ENCODE results near the gene PTN.
"Not testable (repeated sequence)": the region's sequence is repeated elsewhere in the genome, so short reads cannot be mapped to it uniquely, and the experiment has no call there.

The PTN gene

DNA sequence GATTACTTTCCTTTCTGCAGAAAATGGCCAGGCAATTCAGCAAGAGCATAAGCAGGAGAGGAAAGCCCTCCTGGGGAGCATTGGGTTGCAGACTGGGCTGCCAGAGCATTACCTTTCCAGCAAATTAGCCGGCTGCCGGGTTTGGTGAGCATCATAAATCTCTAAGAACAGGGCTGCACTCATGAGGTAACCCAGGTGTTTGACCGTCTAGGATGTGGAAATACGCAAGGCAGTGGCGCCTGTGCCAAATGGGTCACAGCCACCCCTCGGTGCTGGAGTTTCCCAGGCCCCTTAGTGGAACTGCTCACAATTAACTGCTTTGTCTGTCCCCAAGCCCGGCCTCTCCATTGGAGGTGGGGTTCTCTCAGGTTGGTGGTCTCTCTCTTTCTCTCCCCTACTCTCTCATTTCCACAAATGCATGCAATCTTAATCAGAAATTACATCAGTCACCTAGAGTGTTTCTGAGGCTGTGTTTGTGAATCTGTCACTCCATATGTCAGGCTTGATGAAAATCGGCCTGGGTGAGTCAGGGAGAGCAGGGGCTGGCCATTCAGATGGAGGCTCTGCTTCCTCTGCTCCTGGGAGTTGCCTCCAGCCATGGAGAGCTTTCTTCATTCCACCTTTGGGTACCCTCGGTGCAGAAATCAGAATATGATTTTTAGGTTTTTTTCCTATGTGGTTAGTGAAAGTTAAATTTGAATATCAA lies 26.7 kb downstream of the PTN start:
- no peak for DNase-seq

DNA sequence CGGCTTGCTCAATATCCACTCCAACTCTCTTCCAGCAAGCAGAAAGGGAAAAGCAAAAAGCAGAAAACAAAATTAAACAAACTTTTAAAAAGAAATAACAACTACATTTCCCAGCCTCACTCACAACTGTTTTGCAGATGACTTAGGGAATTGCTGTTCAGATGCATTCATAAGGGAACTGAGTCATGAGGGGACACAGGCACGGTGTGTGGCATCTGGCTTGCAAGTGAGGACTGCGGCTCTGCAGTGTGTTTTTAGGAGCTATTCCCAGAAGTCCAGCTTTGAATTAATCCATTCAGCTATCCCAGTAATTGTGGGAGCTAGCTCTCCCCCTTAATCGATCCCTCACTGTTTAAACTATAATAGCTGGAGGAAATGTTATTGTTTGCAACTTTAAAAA lies 30.3 kb downstream of the PTN start:
- no peak for DNase-seq

DNA sequence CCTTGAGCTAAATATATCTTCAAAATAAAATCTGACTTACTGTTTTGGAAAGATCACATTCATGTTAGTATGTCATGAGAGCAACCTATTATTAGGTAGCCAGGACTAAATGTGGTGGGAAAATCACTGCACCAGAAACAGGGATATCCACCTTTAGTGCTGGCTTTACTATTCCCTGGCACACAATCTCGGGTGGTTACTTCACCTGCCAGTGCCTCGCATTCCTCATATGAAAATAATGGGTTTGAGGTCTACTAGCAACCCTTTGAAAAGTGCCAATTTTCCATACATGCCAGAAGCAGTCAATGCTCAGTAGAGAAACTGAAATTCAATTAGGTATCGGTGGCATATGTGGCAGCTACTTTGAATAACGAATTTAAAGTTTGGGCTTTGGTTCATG lies 36.8 kb downstream of the PTN start:
- no peak for DNase-seq

DNA sequence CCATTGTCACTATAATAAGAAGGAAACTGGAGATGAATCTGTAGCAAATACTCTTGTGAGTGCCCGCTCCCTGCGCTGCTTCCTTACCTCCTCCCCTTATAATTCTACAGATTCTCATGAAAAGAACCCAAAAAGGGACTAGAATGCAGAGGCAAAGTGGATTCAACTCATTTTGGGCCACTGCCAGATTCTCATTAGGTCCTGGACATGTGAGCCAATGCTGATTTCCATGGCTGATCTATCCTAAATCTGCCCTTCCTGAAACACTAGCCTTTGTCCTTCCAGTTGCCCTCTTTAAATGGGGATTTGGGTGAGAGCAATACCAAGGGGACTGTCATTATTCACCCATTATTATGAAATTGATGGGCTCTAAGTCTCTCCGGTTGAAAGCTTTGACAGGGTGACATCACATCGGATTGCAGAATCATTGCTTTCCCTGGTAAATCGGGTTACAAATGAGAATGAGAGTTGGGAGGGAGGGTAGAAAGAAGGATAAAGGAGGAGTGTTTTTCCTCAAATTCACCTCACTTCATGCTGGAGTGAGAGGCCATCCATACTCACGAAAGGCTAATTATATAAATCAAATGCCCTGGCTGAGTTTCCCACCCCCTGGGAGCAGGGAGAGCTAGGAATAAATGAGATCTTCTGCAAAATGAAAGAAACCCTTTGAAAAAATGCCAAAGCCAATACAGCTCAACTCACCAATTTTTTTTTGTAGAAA lies 37.5 kb downstream of the PTN start:
- DNase-seq: no peak

DNA sequence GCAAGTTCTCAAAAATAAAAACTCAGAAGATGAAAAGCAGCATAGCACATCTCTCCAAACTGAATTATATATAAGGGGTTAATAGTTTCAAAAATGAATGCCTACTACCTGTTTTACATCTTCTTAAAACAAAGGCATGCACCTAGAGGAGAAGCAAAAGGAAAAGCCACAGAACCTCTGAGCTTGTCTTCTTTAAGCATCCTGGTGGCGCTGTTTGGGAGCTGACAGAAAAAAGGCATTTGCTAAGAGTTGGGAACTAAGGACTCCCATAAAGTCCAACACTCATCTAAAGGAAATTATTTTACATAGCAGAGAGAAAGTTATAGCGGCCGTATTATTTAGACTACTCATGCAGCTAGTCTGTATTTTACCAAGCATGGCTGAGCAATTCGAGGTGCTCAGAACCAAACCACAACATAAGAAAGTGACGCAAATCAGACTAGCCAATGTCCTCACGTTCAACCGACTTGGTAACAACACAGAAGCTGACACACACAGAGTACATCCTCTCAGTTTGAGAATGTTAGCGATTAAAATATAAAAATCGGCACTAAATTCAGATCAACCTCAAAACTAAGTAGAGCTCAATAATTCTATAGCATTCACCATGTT lies 38.8 kb downstream of the PTN start:
- no peak for DNase-seq

DNA sequence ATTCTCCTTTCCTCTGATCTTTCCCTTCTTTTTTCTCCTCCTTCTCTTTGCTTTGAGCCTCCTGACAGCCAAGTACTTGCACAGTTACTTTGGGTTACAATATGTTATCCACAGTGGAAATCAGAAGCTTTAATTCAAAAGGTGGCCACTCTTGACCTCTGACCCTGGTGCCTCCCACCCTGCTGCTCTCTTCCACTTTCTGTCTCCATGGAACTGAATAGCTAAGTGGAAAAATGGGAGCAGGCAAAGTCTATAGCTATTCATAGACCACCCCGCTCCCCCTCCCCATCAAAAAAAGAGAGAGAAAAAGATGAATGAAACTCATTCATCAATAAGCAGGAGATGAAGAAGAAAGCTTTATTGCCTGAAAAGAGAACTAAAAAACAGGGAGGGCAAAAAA lies 39.4 kb downstream of the PTN start:
- DNase-seq: no peak

DNA sequence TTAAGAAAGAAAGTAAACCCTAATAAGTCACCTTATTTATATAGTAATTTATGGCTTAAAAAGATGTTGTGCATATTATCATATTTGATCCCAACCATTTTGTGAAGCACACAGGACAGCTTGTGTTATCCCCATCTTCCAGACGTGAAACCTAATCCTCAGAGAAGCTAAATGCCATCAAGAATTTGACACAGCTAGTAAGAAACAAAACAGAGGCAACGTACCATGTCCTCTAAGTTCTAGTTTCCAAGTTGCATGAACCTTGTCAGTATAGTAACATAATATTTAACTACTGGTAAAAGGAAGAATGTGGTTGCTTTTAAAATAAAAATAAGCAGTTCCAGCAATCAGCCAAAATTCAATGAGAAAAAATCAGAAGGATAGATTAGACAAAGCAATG lies 41.5 kb downstream of the PTN start:
- no peak for DNase-seq

DNA sequence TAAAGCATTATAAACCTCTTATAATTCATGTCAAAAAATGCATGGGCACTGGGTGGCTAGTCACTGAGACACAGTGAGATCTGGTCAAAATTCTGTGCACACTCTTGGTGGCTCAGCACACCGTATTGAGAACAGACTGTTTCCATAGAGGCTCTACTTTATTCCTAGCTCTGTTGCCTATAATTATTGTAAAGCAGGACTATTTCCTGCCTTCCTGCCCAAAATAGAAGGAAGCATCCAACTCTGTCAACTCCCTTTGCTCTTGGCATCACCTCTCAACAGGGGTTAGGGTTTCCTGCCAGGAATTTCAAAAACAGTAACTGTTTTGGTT lies 45.1 kb downstream of the PTN start:
- DNase-seq: no peak

DNA sequence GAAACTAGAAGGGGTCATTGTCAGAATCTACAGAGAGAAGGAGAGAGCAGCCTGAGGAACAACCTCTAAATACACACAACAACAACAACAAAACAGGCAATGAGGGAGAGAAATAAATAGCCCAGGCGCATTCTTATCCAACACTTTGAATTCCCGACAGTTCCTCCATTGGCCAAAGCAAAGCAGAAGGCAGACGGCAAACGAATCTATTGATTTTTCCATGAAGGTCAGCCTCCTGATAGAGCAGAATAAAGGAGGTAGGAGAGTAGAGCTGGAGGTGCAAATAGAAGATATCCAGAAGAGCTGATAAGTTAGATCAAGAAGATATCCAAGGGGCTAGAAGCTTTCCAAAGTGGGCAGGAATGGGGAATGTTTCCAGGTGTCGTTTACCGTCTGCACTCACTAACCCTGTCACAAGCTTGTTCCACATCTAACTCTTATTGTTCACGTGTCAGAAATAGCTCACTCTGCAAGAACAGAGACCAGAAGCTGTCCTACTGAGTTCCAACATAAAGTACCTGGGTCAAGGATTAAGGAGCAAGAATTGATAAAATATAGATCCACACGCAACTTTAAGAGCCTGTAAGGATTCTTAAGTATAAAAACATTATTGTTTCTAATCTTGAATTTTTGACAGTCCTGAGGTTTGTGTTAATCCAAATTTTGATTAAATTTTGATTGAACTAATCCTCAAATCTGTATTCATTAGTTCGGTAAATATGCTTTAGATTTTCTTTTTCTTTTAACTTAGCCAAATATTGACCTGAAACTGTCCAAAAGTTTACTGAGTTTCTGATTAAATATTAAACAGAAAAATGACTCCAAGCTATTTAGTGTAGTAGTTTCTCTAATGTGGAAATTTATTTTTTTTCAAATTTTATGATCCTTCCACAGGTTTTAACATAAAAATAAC lies 45.7 kb downstream of the PTN start:
- no peak for DNase-seq

DNA sequence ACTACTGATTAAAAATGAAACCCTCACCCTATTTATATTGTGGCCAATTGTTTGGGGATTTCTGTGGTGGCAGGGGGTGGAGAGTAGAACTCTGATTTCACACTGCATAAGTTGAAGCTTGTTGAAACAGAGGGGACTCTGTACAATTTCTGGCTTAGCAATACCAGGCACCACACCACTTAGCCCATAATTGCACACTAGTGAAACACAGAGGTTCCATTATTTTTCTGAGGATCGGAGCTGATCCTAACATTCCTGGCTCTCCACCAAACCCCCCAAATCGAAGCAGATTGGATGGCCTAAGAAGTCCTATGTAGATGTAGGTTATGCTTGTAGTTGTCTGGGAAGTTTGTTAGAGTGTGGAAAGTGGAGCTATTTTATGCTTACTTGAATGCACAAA lies 47.0 kb downstream of the PTN start:
- no peak for DNase-seq

DNA sequence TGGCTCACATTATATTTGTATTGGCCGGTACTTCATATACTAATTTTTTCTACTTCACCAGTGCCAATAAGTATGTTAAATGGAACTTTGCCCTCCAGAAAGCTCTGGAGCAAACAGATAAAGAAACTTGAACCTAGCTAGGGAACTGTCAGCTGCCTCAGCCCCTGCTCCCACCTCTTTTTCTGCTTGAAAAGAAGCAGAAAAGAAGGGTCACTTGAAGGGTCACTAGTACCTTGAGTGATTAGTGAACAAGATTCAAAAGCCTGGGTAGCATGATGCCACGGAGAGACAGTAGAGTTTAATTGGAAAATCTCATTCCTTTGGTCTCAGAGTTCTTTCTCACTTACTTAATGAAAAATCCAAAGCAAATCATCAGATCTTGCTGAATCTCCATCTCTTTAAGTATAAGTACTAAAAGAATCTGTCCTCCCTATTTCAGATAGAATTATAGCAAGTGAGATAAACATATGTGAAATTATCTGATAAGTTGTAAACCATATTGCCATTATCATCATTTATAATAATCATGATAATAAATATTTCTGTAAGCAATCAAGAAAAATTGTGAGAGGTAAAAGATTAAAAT lies 47.7 kb downstream of the PTN start:
- DNase-seq: no peak

DNA sequence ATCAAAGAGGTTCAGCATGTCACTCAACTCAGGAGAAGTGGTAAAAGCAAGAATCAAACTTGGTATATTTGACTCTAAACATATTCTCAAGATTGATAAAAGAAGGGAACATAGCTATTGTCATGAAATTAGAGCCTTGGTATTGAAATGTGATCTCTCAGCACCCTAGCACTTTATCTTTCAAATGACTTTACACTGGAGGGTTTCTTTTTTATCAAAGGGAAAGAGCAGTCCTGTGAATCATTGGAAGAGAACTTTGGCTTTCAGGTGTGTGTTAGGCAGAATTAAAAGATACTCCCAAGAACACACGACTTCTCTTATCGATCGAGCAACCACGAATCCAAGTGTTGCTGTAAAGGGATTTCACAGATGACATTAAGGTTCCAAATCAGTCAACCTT lies 54.4 kb downstream of the PTN start:
- DNase-seq: no peak

DNA sequence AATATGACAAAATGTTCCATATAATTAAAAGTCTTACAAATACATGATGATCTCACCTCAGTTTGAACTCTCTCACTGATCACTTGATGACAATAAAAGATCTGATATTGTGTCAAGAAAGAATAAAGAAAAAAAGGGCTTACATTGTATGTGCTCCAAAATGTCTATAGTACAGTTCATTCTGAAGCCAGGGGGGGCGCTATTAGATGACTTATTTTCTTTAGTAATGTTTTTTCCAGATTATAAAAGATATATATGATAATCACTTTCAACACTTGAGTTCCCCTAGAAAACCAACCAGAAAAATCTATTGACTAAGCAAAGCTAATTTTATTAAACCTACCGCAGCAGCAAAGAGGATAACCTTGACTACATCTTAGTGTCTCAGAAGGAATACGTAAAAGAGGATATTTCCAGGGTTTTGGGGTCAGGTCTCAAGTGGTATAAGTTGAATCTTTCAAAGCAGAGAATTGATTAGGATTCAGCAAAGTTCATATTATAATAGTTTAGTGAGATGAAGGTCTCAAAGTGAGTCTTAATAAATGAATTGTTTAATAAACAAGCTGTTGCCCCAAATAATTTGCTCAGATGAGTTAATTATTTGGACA lies 55.8 kb downstream of the PTN start:
- no peak for DNase-seq

DNA sequence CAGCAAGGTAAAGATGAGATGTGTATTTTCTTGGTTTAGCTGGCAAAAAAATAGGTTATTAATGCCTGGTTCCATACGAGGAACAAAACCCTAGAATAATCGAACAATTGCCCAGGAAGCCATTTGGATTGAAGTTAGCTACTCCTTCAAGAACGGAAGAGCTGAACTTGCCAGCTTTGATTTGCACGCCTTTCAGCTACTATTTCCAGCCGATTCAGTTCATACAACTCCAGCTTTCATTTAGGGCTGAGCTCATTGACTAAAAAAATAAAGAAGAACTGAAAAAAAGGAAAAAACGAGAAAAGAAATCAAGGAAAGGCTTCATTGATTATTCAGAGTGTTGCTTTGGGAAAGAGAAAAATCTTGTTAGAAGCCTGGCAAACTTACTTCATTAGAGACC lies 60.4 kb downstream of the PTN start:
- no peak for DNase-seq

DNA sequence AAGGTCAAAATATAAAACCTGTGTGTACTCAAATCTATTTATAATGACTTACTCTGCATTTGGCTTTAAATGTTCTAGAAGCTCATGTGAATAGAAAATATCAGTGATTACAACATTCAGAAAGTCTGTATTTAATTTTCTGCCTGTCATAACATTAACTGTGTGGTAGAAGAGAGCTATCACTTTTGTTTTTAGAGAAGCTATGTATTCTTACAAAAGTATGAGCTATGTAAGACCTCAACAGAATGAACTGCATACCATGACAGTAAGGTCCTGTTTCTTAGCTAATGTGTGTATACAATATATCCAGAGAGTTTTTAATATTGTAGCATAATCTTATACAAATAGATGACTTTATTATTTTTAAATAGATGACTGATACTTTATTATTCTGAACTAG lies 61.5 kb downstream of the PTN start:
- no peak for DNase-seq

DNA sequence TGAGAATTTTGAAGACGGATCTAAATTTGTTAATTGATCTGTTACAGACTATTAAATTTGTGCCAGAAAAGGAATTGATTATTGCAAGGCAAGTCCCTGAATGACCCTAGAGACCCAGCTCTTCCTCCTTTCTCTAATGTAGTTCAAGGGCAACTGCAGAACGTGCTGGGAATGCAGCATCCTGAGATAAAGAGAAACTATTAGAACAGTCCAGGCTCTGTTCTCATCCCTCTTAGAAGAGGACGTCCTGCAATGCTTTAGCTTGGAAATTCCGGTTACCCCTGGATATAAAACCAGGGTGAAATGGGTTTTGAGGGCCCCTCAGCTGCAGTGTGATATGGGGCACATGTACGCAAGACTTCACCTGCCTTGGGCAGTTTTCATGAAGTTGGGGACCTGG lies 67.3 kb downstream of the PTN start:
- no peak for DNase-seq

DNA sequence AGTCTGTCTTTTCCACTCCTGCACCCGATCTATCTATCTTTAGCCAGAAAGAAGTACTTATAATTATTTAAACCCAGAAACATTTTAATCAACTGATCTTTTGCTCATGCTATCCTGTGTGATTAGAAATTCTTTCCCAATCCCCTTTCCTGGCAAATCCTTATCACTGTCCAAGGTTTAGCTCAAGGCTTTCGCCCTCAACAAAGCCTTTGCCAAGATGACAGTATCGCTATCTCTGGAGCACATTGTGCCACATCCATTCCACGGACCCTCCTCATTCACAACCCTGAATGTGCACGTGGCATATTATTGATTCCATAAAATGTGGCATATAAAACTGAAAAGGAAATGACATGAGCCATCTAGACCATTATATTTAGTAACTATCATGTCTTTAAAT lies 71.3 kb downstream of the PTN start:
- DNase-seq: no peak

DNA sequence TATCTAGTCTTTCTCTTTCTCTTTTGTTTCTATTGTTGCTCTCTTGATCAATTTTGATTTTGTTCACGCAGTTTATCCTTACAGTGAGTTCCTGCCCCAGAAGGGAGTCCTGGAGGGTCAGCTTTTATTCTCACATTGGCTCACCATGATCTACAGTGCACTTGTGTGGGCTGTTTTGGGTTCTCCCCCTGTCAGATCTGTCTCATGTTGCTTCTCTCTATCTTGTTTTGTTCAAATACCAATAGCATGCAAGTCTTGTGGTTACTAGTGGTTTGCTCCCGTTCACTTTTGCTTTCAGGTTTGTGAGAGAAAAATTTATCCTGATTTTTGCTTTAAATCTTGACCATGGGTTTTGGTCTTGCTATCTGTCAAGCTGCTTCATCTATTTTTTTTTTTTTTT lies 74.3 kb downstream of the PTN start:
- no peak for DNase-seq

DNA sequence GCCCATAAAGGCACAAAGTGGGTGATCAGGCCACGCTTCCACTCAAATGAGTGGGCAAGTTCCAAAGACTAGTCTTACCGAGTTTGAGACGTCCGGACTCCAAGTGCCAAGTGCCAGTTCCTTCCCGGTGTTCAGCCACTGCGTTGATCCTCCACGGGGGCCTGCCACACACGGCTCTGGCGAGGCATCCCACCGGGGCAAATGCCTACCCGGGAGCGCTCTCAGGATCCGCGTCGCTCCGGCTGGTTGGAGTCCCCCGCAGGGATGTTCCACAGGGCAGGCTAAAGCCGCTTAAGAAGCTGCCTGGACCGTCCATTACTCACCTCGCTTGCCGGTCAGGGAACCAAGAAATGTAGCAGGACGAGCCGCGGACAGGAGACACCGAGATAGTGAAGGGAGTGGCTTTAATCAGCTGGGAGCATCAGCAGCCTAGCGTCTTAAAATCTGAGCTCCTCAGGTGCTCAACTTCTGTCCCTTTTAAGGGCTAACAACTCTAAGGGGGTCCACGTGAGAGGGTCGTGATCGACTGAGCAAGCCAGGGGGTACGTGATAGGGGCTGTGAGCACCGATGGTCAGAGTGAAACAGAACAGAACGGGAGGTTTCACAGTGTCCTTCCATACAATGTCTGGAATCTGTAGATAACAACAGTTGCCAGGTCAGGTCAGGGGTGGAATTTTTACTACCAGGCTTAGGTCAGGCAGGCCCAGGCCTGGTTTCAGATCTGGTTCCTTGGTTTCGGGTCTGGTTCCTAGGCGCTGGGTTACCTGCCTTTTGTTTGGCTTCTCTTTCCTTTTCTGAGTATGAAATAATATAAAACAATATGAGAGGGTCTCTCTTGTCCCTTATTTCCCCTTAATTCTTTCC lies 75.3 kb downstream of the PTN start:
- DNase-seq: not testable (repeated sequence)

DNA sequence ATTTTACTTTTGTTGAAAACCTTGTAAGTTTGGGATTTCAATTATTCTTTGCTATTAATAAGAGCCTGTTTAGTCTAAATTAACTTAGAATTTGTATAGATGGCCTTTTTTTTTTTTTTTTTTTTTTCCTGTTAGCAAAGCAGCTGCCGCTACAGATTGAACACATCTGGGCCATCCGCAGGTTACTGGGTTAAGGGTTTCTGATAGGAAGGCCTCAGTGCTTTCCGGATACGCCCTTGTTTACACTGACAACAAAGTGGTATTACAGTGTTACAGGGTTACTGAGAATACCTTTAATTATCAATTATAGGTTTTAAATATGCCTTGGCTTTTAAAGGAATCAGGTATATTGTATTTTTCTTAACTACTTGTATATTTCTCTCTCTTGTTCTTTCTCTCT lies 76.8 kb downstream of the PTN start:
- DNase-seq: no peak

DNA sequence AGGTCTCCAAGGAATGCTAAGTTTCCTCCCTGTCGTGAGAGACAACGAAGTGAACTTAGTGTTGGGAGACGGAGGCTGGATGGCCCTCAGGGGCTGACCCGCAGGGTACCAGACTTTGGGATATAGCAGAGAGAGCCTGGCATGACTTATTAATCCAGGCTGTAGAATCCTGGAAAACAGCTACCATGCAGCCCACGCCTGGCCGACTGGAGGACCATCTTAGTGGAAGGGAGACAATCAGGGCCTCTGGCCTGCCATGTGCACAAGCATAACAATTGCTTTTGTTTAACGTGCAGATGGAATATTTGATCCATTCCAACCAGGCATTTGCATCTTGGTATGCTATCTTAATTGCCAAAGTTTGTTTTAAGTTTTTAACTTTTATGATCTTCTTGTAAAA lies 78.1 kb downstream of the PTN start:
- DNase-seq: not testable (repeated sequence)

DNA sequence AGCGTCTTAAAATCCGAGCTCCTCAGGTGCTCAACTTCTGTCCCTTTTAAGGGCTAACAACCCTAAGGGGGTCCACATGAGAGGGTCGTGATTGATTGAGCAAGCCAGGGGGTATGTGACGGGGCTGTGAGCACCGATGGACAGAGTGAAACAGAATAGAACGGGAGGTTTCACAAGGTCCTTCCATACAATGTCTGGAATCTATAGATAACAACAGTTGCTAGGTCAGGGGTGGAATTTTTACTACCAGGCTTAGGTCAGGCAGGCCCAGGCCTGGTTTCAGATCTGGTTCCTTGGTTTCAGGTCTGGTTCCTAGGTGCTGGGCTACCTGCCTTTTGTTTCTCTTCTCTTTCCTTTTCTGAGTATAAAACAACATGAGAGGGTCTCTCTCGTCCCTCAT lies 80.9 kb downstream of the PTN start:
- DNase-seq: no peak
